Measurements from ENCODE around the gene LRRC53. TPM values are rescaled to one million over a fixed set of nuclear protein-coding genes. Genes with fewer than 3 reads are reported as not detected.

The LRRC53 gene, protein sequence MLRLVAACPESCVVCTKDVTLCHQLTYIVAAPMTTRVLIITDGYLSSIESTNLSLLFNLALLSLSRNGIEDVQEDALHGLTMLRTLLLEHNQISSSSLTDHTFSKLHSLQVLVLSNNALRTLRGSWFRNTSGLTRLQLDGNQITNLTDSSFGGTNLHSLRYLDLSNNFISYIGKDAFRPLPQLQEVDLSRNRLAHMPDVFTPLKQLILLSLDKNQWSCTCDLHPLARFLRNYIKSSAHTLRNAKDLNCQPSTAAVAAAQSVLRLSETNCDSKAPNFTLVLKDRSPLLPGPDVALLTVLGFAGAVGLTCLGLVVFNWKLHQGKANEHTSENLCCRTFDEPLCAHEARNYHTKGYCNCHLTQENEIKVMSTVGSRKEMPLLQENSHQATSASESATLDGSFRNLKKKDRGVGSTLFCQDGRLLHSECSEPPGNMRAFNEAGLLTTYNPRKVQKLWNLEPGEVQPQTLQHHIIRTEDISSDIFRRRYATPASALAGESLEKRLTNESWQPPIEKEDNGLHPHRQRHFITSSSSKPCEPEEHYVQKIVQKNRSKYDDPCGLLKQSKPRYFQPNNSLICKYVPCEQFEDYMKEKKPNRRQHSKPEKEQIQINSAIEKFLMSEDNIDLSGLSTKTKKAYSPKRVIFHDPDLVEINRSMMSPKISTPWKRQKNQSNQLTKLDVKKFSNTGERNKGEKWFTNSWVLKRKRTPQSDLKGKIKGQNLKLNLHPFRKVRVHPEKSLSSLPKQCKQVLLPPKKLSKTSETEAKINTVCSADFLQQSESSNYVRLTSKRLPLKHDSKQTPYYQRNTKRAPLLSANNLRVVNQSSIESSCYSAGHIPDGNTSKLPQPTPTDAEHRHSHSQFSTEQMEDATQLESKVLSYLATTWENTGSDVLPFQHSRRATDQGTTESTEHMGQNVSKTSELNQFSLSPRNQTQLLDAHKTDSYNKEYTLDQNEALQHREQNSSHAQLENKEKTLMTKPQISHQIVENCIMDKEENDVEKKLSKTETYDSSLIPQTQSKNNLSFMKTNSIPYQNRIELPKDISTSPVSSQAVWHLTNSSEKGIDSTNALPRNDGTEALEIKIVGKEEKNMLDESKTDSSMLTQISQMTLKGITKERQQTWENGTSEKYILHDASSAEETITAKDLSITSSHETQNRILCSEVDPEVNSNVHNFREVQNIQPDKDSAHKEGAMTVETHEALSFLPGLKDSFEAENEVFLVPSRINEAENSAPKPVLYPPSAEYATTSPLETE
- not detected for polyA plus RNA-seq (2013, experiment 1 of 2)
- polyA plus RNA-seq (2013, experiment 2 of 2), result not detected

GRCh38 chr1:74512170-74512915 lies at the start of gene LRRC53:
TSS of gene LRRC53 (minus strand) at chr1:74512611. CDS start at chr1:74483349, 29,262 bp downstream.
- Histone ChIP-seq H3K36me3 (ENCODE audit: control insufficient read depth, insufficient read depth, low read length) (no peaks in the 10 kb centered on the region), H3K4me3 (ENCODE audit: low read length) (no peak within 1 kb of the TSS), H2BK120ac (ENCODE audit: low read depth, low read length) (no peak within 1 kb of the TSS), H2AK5ac (ENCODE audit: low read length) (no peak within 1 kb of the TSS), H4K8ac (ENCODE audit: low read depth, low read length) (no peak within 1 kb of the TSS), H3K79me1 (ENCODE audit: low read length) (no peaks in the 10 kb centered on the region), H3K56ac (ENCODE audit: low read length) (no peak within 1 kb of the TSS), H4K5ac (ENCODE audit: low read length) (no peak within 1 kb of the TSS), H3K4me1 (ENCODE audit: control insufficient read depth, low read depth, low read length) (no peaks in the 10 kb centered on the region), H3K9ac (ENCODE audit: low read length) (no peak within 1 kb of the TSS), H3K23ac (ENCODE audit: low read length) (no peak within 1 kb of the TSS), H3K4ac (ENCODE audit: low read depth, low read length) (no peak within 1 kb of the TSS), H3K27ac (ENCODE audit: low read depth, low read length) (no peak within 1 kb of the TSS), H3K18ac (ENCODE audit: low read length) (no peak within 1 kb of the TSS), H2BK15ac (replicated peaks; ENCODE audit: low read depth) (no peak within 1 kb of the TSS), H3K79me2 (ENCODE audit: control insufficient read depth, insufficient read depth, low read length) (no peaks in the 10 kb centered on the region), H2BK5ac (ENCODE audit: low read length) (no peak within 1 kb of the TSS), H3K4me2 (ENCODE audit: low read length) (no peak within 1 kb of the TSS), H3K27me3 (ENCODE audit: insufficient read depth, low read length, poor library complexity) (no peaks in the 10 kb centered on the region)
- no peak for DNase-seq
- no CpG with 5 or more reads among the region's 2 CpGs for WGBS (ENCODE audit: extremely low coverage, insufficient coverage, low lambda C conversion rate)

DNA sequence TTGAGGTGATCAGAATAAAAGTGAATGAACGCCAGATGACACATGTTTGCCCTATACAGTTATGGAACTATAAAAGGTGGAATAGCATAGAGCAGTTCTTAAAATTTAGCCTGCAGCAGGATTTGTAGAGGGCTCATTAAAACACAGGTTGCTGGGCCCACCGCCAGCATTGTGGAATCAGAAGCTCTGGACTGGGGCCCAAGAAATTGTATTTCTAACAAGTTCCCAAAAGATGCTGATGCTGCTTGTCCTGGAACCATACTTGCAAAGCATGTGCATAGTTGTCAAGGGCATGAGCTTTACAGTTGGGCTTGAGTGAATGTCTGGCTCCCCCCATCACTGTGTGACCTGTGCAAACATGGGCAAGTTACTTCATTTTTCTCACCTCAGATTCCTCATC lies 37.5 kb upstream of the LRRC53 start:
- H2BK15ac ChIP-seq (replicated peaks; ENCODE audit: low read depth), result no peak overlapping the region

GRCh38 chr1:74548961-74549750 lies 36.7 kb upstream of the LRRC53 start:
- H3K4me1 ChIP-seq (ENCODE audit: control insufficient read depth, low read depth, low read length), result no peaks in the 10 kb centered on the region

More for the DNA sequence above, 37.5 kb upstream of the LRRC53 start:
- Histone ChIP-seq H3K36me3 (ENCODE audit: control insufficient read depth, insufficient read depth, low read length) (no peaks in the 10 kb centered on the region), H3K27ac (ENCODE audit: low read depth, low read length) (no peak overlapping the region), H2BK120ac (ENCODE audit: low read depth, low read length) (no peak overlapping the region), H4K8ac (ENCODE audit: low read depth, low read length) (no peak overlapping the region), H3K56ac (ENCODE audit: low read length) (no peak overlapping the region), H3K23ac (ENCODE audit: low read length) (no peak overlapping the region), H2AK5ac (ENCODE audit: low read length) (no peak overlapping the region), H3K4me3 (ENCODE audit: low read length) (no peak overlapping the region), H3K4me2 (ENCODE audit: low read length) (no peak overlapping the region), H3K27me3 (ENCODE audit: insufficient read depth, low read length, poor library complexity) (no peaks in the 10 kb centered on the region), H3K4ac (ENCODE audit: low read depth, low read length) (no peak overlapping the region), H2BK5ac (ENCODE audit: low read length) (no peak overlapping the region), H3K4me1 (ENCODE audit: control insufficient read depth, low read depth, low read length) (no peaks in the 10 kb centered on the region), H3K79me1 (ENCODE audit: low read length) (no peaks in the 10 kb centered on the region), H4K5ac (ENCODE audit: low read length) (no peak overlapping the region), H3K9ac (ENCODE audit: low read length) (no peak overlapping the region), H3K79me2 (ENCODE audit: control insufficient read depth, insufficient read depth, low read length) (no peaks in the 10 kb centered on the region), H3K18ac (ENCODE audit: low read length) (no peak overlapping the region)
- no CpG with 5 or more reads among the region's 2 CpGs for WGBS (ENCODE audit: extremely low coverage, insufficient coverage, low lambda C conversion rate)
- DNase-seq, result no peak

DNA sequence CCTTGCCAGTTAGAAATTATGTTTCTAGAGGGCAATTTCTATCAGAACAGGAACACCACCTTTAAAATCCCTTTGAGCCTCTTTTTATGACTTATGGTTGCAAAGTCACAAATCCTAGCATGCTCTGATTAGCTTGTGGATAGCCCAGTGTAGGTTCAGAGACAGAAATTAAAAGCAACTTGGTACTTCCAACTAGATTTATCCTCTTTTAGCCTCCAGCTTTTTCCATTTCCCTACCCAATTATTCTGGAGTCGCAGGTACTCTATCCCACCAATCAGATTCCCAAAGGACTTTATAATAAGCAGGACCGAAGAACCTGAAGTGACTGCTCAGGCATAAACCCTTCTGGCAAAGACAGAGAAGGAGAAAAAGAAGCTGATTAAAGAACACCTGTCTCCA lies 33.4 kb upstream of the LRRC53 start:
- H3K4ac ChIP-seq (ENCODE audit: low read depth, low read length), result no peak overlapping the region
- WGBS (ENCODE audit: extremely low coverage, insufficient coverage, low lambda C conversion rate), result no CpG with 5 or more reads among the region's 2 CpGs
- no peak overlapping the region for H3K27ac ChIP-seq (ENCODE audit: low read depth, low read length)
- H3K79me2 ChIP-seq (ENCODE audit: control insufficient read depth, insufficient read depth, low read length), result no peaks in the 10 kb centered on the region
- H3K18ac ChIP-seq (ENCODE audit: low read length), result no peak overlapping the region
- H4K5ac ChIP-seq (ENCODE audit: low read length), result no peak overlapping the region
- no peak overlapping the region for H2BK5ac ChIP-seq (ENCODE audit: low read length)
- H3K9ac ChIP-seq (ENCODE audit: low read length), result no peak overlapping the region
- H3K4me2 ChIP-seq (ENCODE audit: low read length), result no peak overlapping the region
- no peak overlapping the region for H2BK15ac ChIP-seq (replicated peaks; ENCODE audit: low read depth)
- DNase-seq, result no peak
- no peak overlapping the region for H3K4me3 ChIP-seq (ENCODE audit: low read length)
- H2AK5ac ChIP-seq (ENCODE audit: low read length), result no peak overlapping the region
- H3K56ac ChIP-seq (ENCODE audit: low read length), result no peak overlapping the region
- H3K27me3 ChIP-seq (ENCODE audit: insufficient read depth, low read length, poor library complexity), result no peaks in the 10 kb centered on the region
- H3K4me1 ChIP-seq (ENCODE audit: control insufficient read depth, low read depth, low read length), result no peaks in the 10 kb centered on the region
- no peak overlapping the region for H4K8ac ChIP-seq (ENCODE audit: low read depth, low read length)
- no peak overlapping the region for H2BK120ac ChIP-seq (ENCODE audit: low read depth, low read length)
- no peaks in the 10 kb centered on the region for H3K79me1 ChIP-seq (ENCODE audit: low read length)
- H3K36me3 ChIP-seq (ENCODE audit: control insufficient read depth, insufficient read depth, low read length), result no peaks in the 10 kb centered on the region
- no peak overlapping the region for H3K23ac ChIP-seq (ENCODE audit: low read length)

More at GRCh38 chr1:74548961-74549750, 36.7 kb upstream of the LRRC53 start:
- H3K4ac ChIP-seq (ENCODE audit: low read depth, low read length), result no peak overlapping the region
- no peaks in the 10 kb centered on the region for H3K27me3 ChIP-seq (ENCODE audit: insufficient read depth, low read length, poor library complexity)
- no peaks in the 10 kb centered on the region for H3K79me2 ChIP-seq (ENCODE audit: control insufficient read depth, insufficient read depth, low read length)
- H2BK5ac ChIP-seq (ENCODE audit: low read length), result no peak overlapping the region
- no peak overlapping the region for H3K23ac ChIP-seq (ENCODE audit: low read length)
- H2BK120ac ChIP-seq (ENCODE audit: low read depth, low read length), result no peak overlapping the region
- H3K4me2 ChIP-seq (ENCODE audit: low read length), result no peak overlapping the region
- H3K4me3 ChIP-seq (ENCODE audit: low read length), result no peak overlapping the region
- H2BK15ac ChIP-seq (replicated peaks; ENCODE audit: low read depth), result no peak overlapping the region
- no peak for DNase-seq
- no peak overlapping the region for H4K8ac ChIP-seq (ENCODE audit: low read depth, low read length)
- no peaks in the 10 kb centered on the region for H3K36me3 ChIP-seq (ENCODE audit: control insufficient read depth, insufficient read depth, low read length)
- no peak overlapping the region for H4K5ac ChIP-seq (ENCODE audit: low read length)
- H3K56ac ChIP-seq (ENCODE audit: low read length), result no peak overlapping the region
- H3K79me1 ChIP-seq (ENCODE audit: low read length), result no peaks in the 10 kb centered on the region
- no peak overlapping the region for H3K18ac ChIP-seq (ENCODE audit: low read length)
- H3K27ac ChIP-seq (ENCODE audit: low read depth, low read length), result no peak overlapping the region
- H3K9ac ChIP-seq (ENCODE audit: low read length), result no peak overlapping the region
- WGBS (ENCODE audit: extremely low coverage, insufficient coverage, low lambda C conversion rate), result no CpG with 5 or more reads among the region's 4 CpGs
- H2AK5ac ChIP-seq (ENCODE audit: low read length), result no peak overlapping the region

All from mesendoderm (in vitro differentiated cells).